ENCODE data around the gene ADPRH. TPM values are rescaled to one million over a fixed set of nuclear protein-coding genes. Genes with fewer than 3 reads are reported as not detected.

ADPRH gene
- total and polyA plus RNA-seq, 10 of the 15 experiments (the other 5 are each of a cell fraction or from before 2014, with no cell fraction given), result 2.3 to 32.6 (median 19.0) TPM

- TF ChIP-seq PBX3 (IDR thresholded peaks at IDR 0.05; ENCODE audit: insufficient replicate concordance, low read depth, low read length) (peak; percentile 63), RELB (IDR thresholded peaks at IDR 0.05; ENCODE audit: low read depth) (peak; percentile 95), JUNB (IDR thresholded peaks at IDR 0.05) (peak; percentile 86), BHLHE40 (IDR thresholded peaks at IDR 0.05; ENCODE audit: borderline replicate concordance in 1 of 2, low read depth in 2 of 2, low read length in 1 of 2) (peak; percentile 18 to 71; a peak in 3 of 4 replicates), ZBTB4 (CRISPR knock-in tag; IDR thresholded peaks at IDR 0.05) (no peak), ATF3 (IDR thresholded peaks at IDR 0.05; ENCODE audit: borderline replicate concordance, extremely low read depth, low read depth, low read length) (no peak), MYB (IDR thresholded peaks at IDR 0.05; ENCODE audit: borderline replicate concordance, low read depth, low read length) (no peak), ELK1 (IDR thresholded peaks at IDR 0.05; ENCODE audit: low read depth, low read length) (no peak), EP300 (IDR thresholded peaks at IDR 0.05; ENCODE audit: borderline replicate concordance in 1 of 2, control insufficient read depth in 1 of 2, low read depth in 2 of 2, low read length in 2 of 2) (peak; percentile 65 to 84), SRF (IDR thresholded peaks at IDR 0.05; ENCODE audit: low read depth in 2 of 2, low read length in 2 of 2) (no peak; a peak in 1 of 4 replicates), ZNF207 (IDR thresholded peaks at IDR 0.05; ENCODE audit: borderline replicate concordance) (peak; percentile 87; the same call in 1 of the 2 replicates), SUZ12 (IDR thresholded peaks at IDR 0.05; ENCODE audit: unreplicated experiment) (no peak), PKNOX1 (IDR thresholded peaks at IDR 0.05) (peak; percentile 86), CBFB (IDR thresholded peaks at IDR 0.05; ENCODE audit: low read depth) (peak; percentile 76; the same call in 1 of the 2 replicates), ATF7 (IDR thresholded peaks at IDR 0.05; ENCODE audit: low read depth) (peak; percentile 98), RFX5 (IDR thresholded peaks at IDR 0.05; ENCODE audit: low read depth, low read length) (no peak)
Observed at GRCh38 chr3:119562307-119562961, 16.9 kb upstream of the ADPRH start (continued).
